ENCODE measurements around the gene TRIM26.

Gene TRIM26

DNA sequence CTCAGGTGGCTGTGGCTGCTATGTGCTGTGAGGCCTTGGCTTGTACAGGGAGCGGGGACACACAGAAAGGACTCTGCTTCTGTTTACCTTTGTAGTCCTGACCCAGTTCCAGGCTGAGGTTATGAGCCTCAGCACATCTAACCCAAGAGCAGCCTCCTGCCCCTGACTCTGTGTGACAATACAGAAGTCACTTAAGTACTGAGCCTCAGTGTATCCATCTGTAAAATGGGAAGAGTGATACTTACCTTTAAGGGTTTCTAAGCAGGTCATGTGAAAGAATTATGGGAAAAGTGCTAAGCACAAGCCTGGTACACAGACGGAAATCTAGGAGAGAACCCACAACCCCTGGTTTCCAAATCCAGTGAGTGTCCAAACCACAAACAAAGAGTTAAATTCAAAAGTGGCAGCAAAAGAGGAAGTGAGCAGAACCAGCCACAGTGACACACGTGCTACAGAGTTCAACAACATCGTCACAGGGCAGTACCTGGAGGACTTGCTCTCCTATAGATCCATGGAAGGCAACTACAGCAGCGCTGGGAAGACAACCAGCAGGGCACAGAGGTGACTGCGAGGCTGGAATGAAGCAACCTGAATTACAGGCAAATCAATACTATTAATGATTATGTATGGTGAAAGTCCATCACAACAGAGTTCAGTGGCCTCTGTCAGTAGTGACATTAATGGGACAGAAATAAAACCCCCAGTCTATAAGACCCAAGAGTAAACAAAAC, 12.5 kb downstream of the TRIM26 start:
- TF ChIP-seq, protein P1, sequence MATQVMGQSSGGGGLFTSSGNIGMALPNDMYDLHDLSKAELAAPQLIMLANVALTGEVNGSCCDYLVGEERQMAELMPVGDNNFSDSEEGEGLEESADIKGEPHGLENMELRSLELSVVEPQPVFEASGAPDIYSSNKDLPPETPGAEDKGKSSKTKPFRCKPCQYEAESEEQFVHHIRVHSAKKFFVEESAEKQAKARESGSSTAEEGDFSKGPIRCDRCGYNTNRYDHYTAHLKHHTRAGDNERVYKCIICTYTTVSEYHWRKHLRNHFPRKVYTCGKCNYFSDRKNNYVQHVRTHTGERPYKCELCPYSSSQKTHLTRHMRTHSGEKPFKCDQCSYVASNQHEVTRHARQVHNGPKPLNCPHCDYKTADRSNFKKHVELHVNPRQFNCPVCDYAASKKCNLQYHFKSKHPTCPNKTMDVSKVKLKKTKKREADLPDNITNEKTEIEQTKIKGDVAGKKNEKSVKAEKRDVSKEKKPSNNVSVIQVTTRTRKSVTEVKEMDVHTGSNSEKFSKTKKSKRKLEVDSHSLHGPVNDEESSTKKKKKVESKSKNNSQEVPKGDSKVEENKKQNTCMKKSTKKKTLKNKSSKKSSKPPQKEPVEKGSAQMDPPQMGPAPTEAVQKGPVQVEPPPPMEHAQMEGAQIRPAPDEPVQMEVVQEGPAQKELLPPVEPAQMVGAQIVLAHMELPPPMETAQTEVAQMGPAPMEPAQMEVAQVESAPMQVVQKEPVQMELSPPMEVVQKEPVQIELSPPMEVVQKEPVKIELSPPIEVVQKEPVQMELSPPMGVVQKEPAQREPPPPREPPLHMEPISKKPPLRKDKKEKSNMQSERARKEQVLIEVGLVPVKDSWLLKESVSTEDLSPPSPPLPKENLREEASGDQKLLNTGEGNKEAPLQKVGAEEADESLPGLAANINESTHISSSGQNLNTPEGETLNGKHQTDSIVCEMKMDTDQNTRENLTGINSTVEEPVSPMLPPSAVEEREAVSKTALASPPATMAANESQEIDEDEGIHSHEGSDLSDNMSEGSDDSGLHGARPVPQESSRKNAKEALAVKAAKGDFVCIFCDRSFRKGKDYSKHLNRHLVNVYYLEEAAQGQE (IDR thresholded peaks at IDR 0.05; ENCODE audit: low read depth), result no peak
- TF ChIP-seq TCF12 (IDR thresholded peaks at IDR 0.05; ENCODE audit: low read depth) (no peak), RAD21 (IDR thresholded peaks at IDR 0.05; ENCODE audit: low read depth) (no peak)

DNA sequence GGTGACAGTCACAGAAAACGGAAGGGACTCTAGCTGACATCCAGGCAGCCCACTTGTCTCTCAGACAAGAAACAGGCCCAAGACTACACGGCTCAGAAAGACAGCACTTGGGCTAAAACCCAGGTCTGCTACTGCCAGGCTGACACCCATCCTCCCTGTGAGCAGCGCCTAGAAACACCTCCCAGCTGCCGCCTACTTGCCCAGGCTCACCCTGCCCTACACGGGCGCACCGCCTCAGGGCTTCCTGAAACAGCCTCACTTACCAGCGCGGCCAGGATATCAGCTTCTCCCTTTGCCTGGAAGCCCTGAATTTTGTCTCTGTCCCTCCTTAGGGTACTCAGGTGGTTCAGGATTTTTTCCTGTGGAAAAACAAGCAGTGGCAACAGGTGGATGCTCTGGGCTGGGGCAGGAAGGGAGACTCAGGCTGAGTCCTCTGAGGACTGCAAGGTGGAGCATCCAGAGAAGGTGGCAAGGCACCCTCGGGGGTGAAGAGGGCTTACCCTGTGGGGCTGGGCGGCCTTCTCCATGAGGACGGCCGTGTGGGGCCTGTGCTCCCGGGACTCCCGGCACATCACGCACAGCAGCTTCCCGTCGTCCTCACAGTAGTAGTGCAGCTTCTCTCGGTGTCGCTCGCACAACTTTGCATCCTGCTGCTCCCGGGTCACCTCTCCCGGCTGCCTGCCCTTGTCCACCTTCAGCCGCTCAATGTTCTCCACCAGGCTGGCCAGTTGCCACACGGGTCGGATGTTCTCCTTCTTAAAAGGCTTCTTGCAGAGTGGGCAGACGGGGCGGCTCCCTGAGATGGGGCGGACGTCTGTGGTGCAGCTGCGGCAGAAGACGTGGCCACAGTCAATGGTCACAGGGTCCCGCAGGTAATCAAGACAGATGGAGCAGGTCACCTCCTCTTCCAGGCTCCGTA, 14.8 kb downstream of the TRIM26 start:
- TF ChIP-seq FOXM1 (IDR thresholded peaks at IDR 0.05; ENCODE audit: borderline replicate concordance, low read depth) (no peak), TAF1 (IDR thresholded peaks at IDR 0.05; ENCODE audit: low read depth) (no peak), YY1 (IDR thresholded peaks at IDR 0.05; ENCODE audit: low read depth) (no peak), ZBTB7A (IDR thresholded peaks at IDR 0.05; ENCODE audit: low read depth) (no peak), TEAD4 (IDR thresholded peaks at IDR 0.05) (no peak), NFIC (IDR thresholded peaks at IDR 0.05) (no peak), CREB1 (IDR thresholded peaks at IDR 0.05; ENCODE audit: low read depth) (no peak), TCF12 (IDR thresholded peaks at IDR 0.05; ENCODE audit: low read depth) (no peak), CEBPB (IDR thresholded peaks at IDR 0.05) (no peak), EGR1 (IDR thresholded peaks at IDR 0.05) (no peak), EP300 (IDR thresholded peaks at IDR 0.05; ENCODE audit: borderline replicate concordance) (no peak), RAD21 (IDR thresholded peaks at IDR 0.05; ENCODE audit: low read depth) (no peak)
- TF ChIP-seq, protein P1 (IDR thresholded peaks at IDR 0.05; ENCODE audit: low read depth), result no peak
- TF ChIP-seq, protein P2, sequence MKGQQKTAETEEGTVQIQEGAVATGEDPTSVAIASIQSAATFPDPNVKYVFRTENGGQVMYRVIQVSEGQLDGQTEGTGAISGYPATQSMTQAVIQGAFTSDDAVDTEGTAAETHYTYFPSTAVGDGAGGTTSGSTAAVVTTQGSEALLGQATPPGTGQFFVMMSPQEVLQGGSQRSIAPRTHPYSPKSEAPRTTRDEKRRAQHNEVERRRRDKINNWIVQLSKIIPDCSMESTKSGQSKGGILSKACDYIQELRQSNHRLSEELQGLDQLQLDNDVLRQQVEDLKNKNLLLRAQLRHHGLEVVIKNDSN (IDR thresholded peaks at IDR 0.05), result no peak
- TF ChIP-seq, protein P3, sequence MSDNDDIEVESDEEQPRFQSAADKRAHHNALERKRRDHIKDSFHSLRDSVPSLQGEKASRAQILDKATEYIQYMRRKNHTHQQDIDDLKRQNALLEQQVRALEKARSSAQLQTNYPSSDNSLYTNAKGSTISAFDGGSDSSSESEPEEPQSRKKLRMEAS (IDR thresholded peaks at IDR 0.05), result no peak

DNA sequence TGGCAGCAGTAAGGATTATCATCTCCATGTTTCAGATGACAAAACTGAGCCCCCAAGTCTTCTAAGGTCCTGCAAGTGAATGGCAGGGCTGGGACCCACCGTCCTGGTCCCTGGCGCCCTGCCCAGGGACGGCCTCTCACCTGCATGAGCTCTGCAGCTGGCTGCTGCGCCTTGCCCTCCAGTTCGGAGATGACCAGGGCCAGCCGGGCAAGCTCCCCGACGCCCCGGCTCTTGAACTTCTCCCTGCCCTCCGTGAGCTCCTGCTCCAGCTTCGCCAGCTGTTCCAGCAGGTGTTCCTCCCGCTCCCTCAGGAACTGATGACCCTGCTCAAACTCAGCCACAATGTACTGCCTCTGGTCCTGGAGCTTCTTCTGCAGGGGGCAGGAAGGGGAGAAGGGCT, 16.8 kb downstream of the TRIM26 start:
- TF ChIP-seq NFIC (IDR thresholded peaks at IDR 0.05) (no peak), YY1 (IDR thresholded peaks at IDR 0.05; ENCODE audit: low read depth) (no peak), EGR1 (IDR thresholded peaks at IDR 0.05) (no peak), FOXM1 (IDR thresholded peaks at IDR 0.05; ENCODE audit: borderline replicate concordance, low read depth) (no peak), CEBPB (IDR thresholded peaks at IDR 0.05) (no peak), ZBTB7A (IDR thresholded peaks at IDR 0.05; ENCODE audit: low read depth) (no peak), TCF12 (IDR thresholded peaks at IDR 0.05; ENCODE audit: low read depth) (no peak), RAD21 (IDR thresholded peaks at IDR 0.05; ENCODE audit: low read depth) (no peak), CREB1 (IDR thresholded peaks at IDR 0.05; ENCODE audit: low read depth) (no peak), TEAD4 (IDR thresholded peaks at IDR 0.05) (no peak), EP300 (IDR thresholded peaks at IDR 0.05; ENCODE audit: borderline replicate concordance) (no peak), TAF1 (IDR thresholded peaks at IDR 0.05; ENCODE audit: low read depth) (no peak)
- TF ChIP-seq, protein P3 (IDR thresholded peaks at IDR 0.05), result no peak
- TF ChIP-seq, protein P2 (IDR thresholded peaks at IDR 0.05), result no peak
- TF ChIP-seq, protein P1 (IDR thresholded peaks at IDR 0.05; ENCODE audit: low read depth), result no peak

DNA sequence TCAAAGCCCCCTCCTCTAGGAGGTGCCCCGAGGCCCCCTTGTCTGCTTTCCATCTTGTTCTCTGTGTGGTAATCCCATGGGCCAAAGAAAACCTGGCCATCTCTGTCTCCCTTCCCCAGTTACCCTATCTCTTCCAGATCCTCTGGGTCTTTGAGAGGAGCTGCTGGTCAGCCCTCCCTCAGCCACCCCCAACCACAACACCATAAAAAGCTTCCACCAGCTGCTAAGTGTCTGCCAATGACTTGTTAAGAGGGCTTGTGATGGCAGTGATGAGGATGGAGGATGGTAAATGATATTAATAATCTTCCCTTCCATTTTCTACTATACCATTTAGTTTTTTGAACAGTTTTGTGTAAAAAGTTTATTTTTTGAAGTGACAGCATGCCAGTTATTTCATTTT, 17.3 kb downstream of the TRIM26 start:
- TF ChIP-seq NFIC (IDR thresholded peaks at IDR 0.05) (no peak), TAF1 (IDR thresholded peaks at IDR 0.05; ENCODE audit: low read depth) (no peak), EP300 (IDR thresholded peaks at IDR 0.05; ENCODE audit: borderline replicate concordance) (no peak), RAD21 (IDR thresholded peaks at IDR 0.05; ENCODE audit: low read depth) (no peak), YY1 (IDR thresholded peaks at IDR 0.05; ENCODE audit: low read depth) (no peak), FOXM1 (IDR thresholded peaks at IDR 0.05; ENCODE audit: borderline replicate concordance, low read depth) (no peak), TCF12 (IDR thresholded peaks at IDR 0.05; ENCODE audit: low read depth) (no peak), EGR1 (IDR thresholded peaks at IDR 0.05) (no peak), TEAD4 (IDR thresholded peaks at IDR 0.05) (no peak)
- TF ChIP-seq, protein P2 (IDR thresholded peaks at IDR 0.05), result no peak
- TF ChIP-seq, protein P3 (IDR thresholded peaks at IDR 0.05), result no peak

Data from Ishikawa (cell line).